NT2/D1 (cell line): ENCODE measurements around the gene DENND6B.

Source experiments
- DNase-seq: peaks from one replicate; pipeline ENCODE4 v3.0.0-alpha.2; 2011; ENCODE audit warnings: low read depth, low spot score
- H3K27me3 ChIP-seq: 2 replicates; pipeline ENCODE4 v1.6.0; 2011; ENCODE audit warnings: mild to moderate bottlenecking; ENCODE audit not compliant: insufficient read length, insufficient read depth
- H3K36me3 ChIP-seq: 2 replicates; pipeline ENCODE4 v1.6.1; 2011; ENCODE audit warnings: mild to moderate bottlenecking, low read length, mixed read lengths; ENCODE audit not compliant: insufficient read depth, insufficient read length
- H3K4me1 ChIP-seq: 2 replicates; pipeline ENCODE4 v1.5.1; 2011; ENCODE audit not compliant: insufficient read depth, insufficient read length
- H3K4me3 ChIP-seq: 2 replicates; pipeline ENCODE4 v1.5.1; 2011; ENCODE audit warnings: low read depth; ENCODE audit not compliant: insufficient read length
- H3K9ac ChIP-seq: 2 replicates; pipeline ENCODE4 v1.6.0; 2011; ENCODE audit warnings: low read depth; ENCODE audit not compliant: insufficient read length
- H3K9me3 ChIP-seq: 2 replicates; pipeline ENCODE4 v1.5.1; 2011; ENCODE audit warnings: mild to moderate bottlenecking, low read length; ENCODE audit not compliant: insufficient read depth
- SUZ12 ChIP-seq: IDR thresholded peaks from 2 replicates; pipeline ENCODE4 v1.6.1; 2011; ENCODE audit not compliant: insufficient read length, insufficient read depth; ENCODE audit errors: extremely low read depth
- YY1 ChIP-seq: IDR thresholded peaks from 2 replicates; pipeline ENCODE4 v1.6.1; 2011; ENCODE audit not compliant: insufficient read length, insufficient read depth
- ZNF274 ChIP-seq: IDR thresholded peaks from 2 replicates; pipeline ENCODE4 v1.6.1; 2011; ENCODE audit warnings: mild to moderate bottlenecking, low read depth, low read length

DENND6B gene

DNA sequence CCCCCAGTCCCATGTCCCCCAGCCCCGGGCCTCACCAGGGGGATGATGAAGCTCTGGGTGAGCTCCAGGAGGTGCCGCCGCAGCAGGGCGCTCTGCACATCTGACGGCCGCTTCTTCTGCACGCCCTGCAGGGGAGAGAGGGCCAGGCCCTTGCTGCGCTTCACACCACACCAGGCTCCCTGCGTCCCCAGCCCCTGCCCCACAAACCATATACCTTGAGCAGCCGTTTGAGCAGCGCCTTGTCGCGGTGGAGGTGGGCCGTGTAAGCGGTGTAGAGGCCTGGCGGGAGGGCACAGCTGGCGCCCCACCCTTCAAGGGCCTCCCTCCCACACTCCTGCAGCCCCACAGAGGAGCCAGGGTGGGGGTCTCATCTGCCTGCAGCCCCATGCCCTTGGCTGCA lies 13.2 kb downstream of the DENND6B start:
- H3K27me3 ChIP-seq, result peaks cover 14% of the 10 kb centered on the region
- DNase-seq, result no peak
- H3K36me3 ChIP-seq, result no peaks in the 10 kb centered on the region
- no peak overlapping the region for H3K4me3 ChIP-seq
- no peaks in the 10 kb centered on the region for H3K9me3 ChIP-seq
- TF ChIP-seq YY1 (no peak), SUZ12 (no peak), ZNF274 (no peak)
- H3K4me1 ChIP-seq, result peaks cover 19% of the 10 kb centered on the region
- no peak overlapping the region for H3K9ac ChIP-seq

GRCh38 chr22:50313021-50313420 lies 13.8 kb downstream of the DENND6B start:
- Histone ChIP-seq H3K4me1 (peaks cover 25% of the 10 kb centered on the region), H3K9me3 (no peaks in the 10 kb centered on the region), H3K4me3 (no peak overlapping the region), H3K36me3 (no peaks in the 10 kb centered on the region), H3K27me3 (peaks cover 14% of the 10 kb centered on the region), H3K9ac (no peak overlapping the region)
- no peak for DNase-seq
- TF ChIP-seq ZNF274 (no peak), SUZ12 (no peak), YY1 (no peak)

DNA sequence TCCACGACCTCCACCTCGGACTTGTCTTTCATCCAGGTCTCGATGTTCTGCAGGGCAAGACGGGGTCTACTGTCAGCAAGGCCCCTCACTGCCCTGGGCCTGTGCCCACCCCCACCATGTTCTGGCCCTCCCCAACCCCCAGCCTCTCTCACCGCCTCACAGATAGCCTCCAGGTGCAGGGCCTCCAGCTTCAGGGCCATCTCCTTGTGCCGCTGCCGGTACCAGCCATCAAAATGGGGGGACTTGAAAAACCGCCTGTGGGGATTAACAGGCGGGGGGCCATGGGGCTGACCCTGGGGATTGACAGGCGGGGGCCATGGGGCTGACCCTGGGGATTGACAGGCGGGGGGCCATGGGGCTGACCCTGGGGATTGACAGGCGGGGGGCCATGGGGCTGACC lies 14.4 kb downstream of the DENND6B start:
- Histone ChIP-seq H3K36me3 (no peaks in the 10 kb centered on the region), H3K9me3 (no peaks in the 10 kb centered on the region), H3K4me3 (no peak overlapping the region), H3K9ac (no peak overlapping the region), H3K27me3 (peaks cover 14% of the 10 kb centered on the region), H3K4me1 (peaks cover 27% of the 10 kb centered on the region)
- DNase-seq, result no peak
- no peak for TF ChIP-seq YY1
- no peak for TF ChIP-seq ZNF274
- TF ChIP-seq SUZ12, result no peak

DNA sequence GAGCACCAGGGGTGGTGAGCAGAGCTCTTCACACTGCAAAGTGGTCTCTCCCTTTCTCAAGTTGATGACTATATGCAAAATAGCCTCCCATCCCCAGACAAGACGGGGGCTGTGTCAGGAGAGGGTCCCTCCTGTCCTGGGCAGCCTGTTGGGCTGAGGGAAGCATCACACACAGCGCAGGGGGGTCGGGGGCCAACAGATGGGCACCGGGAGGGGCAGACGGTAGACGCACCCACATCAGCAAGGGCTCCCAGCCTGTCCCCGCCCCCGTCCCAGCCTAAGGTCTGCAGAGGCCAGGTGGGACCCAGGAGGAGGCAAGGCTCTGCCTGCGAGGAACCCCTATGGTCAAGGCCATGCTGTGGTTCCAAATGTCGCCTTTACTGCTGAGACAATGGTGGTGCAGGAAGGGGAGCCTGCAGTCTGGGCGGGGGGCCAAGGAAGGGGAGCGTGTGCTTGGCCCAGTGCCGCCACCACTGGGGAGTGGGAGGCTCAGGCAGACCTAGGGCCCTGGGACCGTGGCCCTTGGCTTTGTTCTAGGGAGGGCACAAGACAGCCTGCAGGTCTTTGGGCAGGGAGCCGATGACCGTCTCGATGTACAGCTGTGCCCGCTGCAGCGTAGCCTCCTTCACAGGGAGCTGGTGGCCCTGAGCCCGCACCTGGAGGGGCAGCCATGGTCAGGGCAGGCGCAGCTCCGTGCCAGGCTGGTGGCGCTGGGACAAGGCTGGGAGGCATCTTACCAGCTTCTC lies 15.0 kb downstream of the DENND6B start:
- no peak for DNase-seq
- Histone ChIP-seq H3K27me3 (peaks cover 14% of the 10 kb centered on the region), H3K9ac (no peak overlapping the region), H3K4me3 (no peak overlapping the region), H3K4me1 (peaks cover 27% of the 10 kb centered on the region), H3K36me3 (no peaks in the 10 kb centered on the region), H3K9me3 (no peaks in the 10 kb centered on the region)
- no peak for TF ChIP-seq ZNF274
- no peak for TF ChIP-seq SUZ12
- no peak for TF ChIP-seq YY1

GRCh38 chr22:50310949-50311444 lies 15.8 kb downstream of the DENND6B start:
- Histone ChIP-seq H3K27me3 (peaks cover 10% of the 10 kb centered on the region), H3K9ac (no peak overlapping the region), H3K4me1 (peaks cover 27% of the 10 kb centered on the region), H3K4me3 (no peak overlapping the region), H3K36me3 (no peaks in the 10 kb centered on the region), H3K9me3 (no peaks in the 10 kb centered on the region)
- DNase-seq, result no peak
- no peak for TF ChIP-seq ZNF274
- no peak for TF ChIP-seq YY1
- no peak for TF ChIP-seq SUZ12

DNA sequence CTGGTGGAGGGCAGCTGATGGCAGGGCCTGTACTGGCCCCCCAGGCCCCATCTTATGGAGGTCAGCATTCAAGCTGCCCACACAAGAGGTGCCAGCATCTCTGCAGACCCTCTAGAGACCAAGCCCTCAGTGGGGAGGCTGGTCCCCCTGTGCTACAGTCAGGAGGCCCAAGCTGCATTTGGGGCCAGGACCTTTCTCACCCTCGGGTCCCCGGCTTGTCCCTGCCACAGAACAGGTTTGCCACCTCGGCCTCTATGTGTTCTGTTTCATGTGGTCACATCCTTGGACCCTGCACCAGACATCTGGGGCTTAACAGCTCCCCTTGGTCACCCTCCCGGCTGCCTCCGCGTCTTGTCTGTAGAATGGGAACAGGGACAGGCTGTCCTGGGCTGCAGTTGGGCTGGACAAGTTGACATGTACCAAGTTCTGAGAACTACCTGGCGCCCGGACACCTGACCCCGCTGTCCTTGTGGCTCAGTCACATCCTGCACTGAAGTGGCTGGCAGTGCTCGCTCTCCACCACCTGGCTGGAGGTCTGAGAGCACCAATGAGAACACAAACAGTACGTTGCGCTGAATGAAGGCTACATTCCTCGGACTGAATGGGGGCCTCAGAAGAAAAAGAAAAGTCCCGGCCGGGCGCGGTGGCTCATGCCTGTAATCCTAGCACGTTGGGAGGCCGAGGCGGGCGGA lies 16.6 kb downstream of the DENND6B start:
- Histone ChIP-seq H3K9me3 (no peaks in the 10 kb centered on the region), H3K4me1 (peaks cover 34% of the 10 kb centered on the region), H3K4me3 (no peak overlapping the region), H3K27me3 (peaks cover 5% of the 10 kb centered on the region), H3K9ac (no peak overlapping the region), H3K36me3 (peaks cover 3% of the 10 kb centered on the region)
- TF ChIP-seq ZNF274 (no peak), YY1 (no peak), SUZ12 (no peak)
- DNase-seq, result no peak

DNA sequence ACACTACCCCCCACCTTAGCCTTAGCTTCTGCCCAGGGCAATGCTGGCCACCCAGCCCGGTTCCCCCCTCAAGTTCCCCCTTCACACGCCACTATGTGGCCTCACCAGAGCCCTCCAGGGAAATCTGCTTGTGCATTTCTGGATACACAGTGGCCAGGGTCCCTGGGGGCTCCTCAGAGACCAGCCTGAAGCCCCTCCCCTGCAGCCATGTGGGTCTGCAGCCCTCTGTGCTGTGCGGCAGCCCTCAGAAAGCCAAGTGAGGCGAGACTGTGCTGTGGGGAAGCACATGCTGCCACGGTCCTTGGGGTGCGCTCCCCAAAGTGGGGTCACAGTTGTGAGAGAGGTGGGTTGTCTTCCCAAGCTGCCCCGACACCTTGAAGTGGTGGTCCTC lies 17.2 kb downstream of the DENND6B start:
- Histone ChIP-seq H3K9me3 (no peaks in the 10 kb centered on the region), H3K4me3 (no peak overlapping the region), H3K4me1 (peaks cover 37% of the 10 kb centered on the region), H3K9ac (no peak overlapping the region), H3K36me3 (peaks cover 7% of the 10 kb centered on the region), H3K27me3 (no peaks in the 10 kb centered on the region)
- DNase-seq, result no peak
- TF ChIP-seq SUZ12, result no peak
